ENCODE results near the gene MBD3. TPM values are rescaled to one million over a fixed set of nuclear protein-coding genes. Genes with fewer than 3 reads are reported as not detected.

MBD3 gene
- total RNA-seq, 1 donor from 2014 or later: 115 TPM

DNA sequence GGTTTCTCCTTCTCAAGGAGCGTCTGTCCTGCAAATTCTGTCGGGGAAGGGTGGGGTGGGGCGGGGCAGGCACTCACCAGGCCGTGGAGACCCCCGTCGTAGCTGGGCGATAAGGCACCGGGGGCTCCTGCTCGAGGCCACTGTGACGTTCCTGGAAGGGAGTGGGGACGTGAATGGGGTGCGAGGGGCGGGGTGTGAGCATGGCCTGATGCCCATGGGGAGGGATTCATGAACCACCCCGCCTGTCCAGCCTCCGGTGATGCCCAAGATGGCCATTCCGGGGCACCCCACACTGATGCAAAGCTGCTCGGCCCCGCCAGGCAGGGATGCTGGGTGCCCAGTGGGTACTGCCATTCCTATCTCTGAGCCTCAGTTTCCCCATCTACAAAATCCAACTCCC lies 27.0 kb upstream of the MBD3 start:
- H3K4me3 ChIP-seq (ENCODE audit: low read depth, low read length): no peak overlapping the region
- no peak for DNase-seq (ENCODE audit: low read depth)
- TF ChIP-seq, protein P1, sequence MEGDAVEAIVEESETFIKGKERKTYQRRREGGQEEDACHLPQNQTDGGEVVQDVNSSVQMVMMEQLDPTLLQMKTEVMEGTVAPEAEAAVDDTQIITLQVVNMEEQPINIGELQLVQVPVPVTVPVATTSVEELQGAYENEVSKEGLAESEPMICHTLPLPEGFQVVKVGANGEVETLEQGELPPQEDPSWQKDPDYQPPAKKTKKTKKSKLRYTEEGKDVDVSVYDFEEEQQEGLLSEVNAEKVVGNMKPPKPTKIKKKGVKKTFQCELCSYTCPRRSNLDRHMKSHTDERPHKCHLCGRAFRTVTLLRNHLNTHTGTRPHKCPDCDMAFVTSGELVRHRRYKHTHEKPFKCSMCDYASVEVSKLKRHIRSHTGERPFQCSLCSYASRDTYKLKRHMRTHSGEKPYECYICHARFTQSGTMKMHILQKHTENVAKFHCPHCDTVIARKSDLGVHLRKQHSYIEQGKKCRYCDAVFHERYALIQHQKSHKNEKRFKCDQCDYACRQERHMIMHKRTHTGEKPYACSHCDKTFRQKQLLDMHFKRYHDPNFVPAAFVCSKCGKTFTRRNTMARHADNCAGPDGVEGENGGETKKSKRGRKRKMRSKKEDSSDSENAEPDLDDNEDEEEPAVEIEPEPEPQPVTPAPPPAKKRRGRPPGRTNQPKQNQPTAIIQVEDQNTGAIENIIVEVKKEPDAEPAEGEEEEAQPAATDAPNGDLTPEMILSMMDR (conservative IDR thresholded peaks at IDR 0.05; ENCODE audit: low read depth, low read length): no peak

DNA sequence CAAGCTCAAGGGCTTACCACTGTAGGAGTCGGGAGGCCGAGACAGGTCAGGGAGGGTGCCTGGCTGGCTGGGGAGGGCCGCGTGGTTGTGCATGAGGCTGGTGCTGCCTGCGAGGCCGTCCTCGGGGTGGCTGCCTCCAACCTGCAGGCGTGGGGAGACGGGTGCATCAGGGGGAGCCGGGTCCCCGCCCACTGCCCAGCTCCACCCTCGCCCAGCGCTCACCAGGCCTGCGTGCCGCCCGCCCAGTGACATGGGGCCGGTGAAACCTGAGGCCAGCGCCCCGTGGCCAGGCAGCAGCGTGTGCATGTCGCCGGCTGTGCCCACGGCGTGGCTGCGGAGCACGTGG lies 26.4 kb upstream of the MBD3 start:
- DNase-seq (ENCODE audit: low read depth): no peak
- TF ChIP-seq, protein P1 (conservative IDR thresholded peaks at IDR 0.05; ENCODE audit: low read depth, low read length): no peak

DNA sequence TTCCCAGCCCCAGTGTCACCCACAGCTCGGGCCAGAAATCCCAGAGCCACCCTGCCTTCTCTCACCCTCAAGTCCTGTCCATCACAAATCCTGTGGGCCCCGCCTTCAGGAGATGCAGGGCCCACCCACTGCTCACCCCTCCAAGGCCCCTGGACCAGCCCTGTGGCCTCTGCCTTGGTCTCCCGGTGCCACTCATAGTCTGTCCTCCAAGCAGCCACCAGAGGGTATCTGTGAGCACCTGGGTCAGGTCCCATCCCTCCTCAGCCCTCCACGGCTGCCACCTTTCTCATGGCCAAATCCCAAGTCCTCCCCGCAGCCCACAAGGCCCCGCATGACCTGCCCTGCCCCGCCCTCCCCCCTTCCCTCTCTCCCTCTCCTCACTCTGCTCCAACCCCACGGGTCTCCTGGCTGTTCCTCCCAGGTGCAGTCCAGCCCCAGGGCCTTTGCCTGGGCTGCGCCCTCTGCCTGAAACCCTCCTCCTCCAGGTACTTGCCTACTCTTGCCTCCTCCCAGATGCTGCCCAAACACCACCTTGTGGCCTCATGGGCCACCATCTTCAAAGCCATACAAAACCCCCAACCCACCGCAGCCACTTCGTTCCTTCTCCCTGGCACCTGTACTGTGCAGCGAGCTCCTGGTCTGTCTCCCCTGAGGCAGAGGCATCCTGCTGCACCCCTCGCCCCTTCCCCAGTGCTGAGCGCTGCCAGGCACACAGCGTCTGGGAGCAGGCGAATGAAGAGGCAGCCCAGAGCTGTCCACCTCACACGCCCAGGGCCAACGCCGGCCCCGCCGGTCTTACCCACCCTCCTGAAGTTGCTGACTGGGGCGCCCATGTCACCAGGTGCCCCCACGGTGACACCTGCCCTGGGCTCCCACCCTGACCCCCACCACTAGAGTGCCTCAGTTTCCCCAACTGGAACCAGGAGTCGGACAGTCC lies 25.8 kb upstream of the MBD3 start:
- H3K4me3 ChIP-seq (ENCODE audit: low read depth, low read length): no peak overlapping the region
- DNase-seq (ENCODE audit: low read depth): no peak
- TF ChIP-seq, protein P1 (conservative IDR thresholded peaks at IDR 0.05; ENCODE audit: low read depth, low read length): peak; percentile 55

More for the DNA sequence above, 26.4 kb upstream of the MBD3 start:
- no peak overlapping the region for H3K4me3 ChIP-seq (ENCODE audit: low read depth, low read length)

DNA sequence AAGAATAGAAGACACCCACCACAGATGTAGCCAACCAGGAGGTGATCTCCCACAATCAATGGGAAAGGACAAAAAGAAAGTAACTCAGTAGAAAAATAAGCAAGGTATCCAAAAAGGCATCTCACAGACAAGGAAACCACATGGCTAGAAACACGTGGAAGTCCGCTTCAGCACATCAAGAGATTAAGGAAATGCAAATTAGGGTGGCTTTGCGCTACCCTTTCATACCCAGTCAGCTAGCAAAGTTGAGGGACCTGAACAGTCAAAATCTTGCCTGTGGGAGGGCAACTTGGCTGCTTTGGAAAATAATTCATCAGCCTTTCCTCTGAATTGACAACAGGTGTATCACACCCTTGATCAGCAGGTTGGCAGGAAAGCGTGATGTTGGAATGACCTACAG lies 24.2 kb upstream of the MBD3 start:
- no peak overlapping the region for H3K4me3 ChIP-seq (ENCODE audit: low read depth, low read length)
- TF ChIP-seq, protein P1 (conservative IDR thresholded peaks at IDR 0.05; ENCODE audit: low read depth, low read length): no peak

DNA sequence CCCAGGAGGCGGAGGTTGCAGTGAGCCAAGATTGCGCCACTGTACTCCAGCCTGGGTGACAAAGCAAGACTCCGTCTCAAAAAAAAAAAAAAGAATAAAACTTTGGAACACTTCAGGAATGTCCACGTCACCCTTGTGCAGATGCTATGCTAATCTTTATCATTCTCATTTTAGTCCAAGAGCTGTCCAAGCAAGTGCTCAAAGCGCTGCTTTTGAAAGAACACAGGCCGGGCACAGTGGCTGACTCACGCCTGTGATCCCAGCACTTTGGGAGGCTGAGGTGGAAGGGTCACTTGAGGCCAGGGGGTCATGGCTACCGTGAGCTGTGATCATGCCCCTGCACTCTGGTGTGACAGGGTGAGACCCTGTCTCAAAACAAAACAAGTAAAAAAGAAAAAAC lies 23.7 kb upstream of the MBD3 start:
- H3K4me3 ChIP-seq (ENCODE audit: low read depth, low read length): no peak overlapping the region
- TF ChIP-seq, protein P1 (conservative IDR thresholded peaks at IDR 0.05; ENCODE audit: low read depth, low read length): no peak
- DNase-seq (ENCODE audit: low read depth): no peak

More for the DNA sequence above, 24.2 kb upstream of the MBD3 start:
- no peak for DNase-seq (ENCODE audit: low read depth)

DNA sequence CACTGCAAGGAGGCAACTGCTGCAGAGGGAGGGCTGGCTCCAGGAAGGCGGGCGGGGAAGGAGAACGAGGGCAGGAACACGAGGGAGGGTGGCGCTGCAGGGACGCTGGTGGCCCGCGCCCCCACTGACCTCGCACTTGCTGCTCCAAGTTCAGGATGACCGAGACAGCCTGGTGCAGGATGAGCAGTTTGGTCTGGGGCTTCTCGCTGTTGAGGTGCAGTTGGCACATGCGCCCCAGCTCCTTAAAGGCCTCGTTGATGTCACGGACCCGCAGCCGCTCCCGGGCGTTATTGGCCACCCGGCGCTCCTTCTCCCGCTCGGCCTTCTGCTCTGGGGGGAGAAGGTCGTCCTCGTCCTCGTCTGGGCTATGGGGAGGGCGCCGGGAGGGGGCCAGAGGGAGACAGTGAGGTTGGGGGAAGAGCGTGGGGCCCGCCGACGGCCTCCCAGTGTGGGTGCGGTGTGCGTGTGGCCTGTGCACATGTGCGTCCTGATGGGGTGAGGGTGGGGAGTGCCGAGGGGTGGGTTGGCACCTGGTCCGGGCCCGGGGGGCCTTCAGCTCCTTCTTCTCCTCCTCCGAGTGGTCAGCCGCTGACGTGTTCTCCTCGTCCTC lies 22.6 kb upstream of the MBD3 start:
- DNase-seq (ENCODE audit: low read depth): no peak
- H3K4me3 ChIP-seq (ENCODE audit: low read depth, low read length): no peak overlapping the region

More for the DNA sequence above, 22.6 kb upstream of the MBD3 start:
- TF ChIP-seq, protein P1 (conservative IDR thresholded peaks at IDR 0.05; ENCODE audit: low read depth, low read length): no peak
